NT2/D1 (cell line): ENCODE data around the gene ACTN2.

ENCODE experiments used
- SUZ12 ChIP-seq: IDR thresholded peaks from 2 replicates; pipeline ENCODE4 v1.6.1; 2011; ENCODE audit not compliant: insufficient read length, insufficient read depth; ENCODE audit errors: extremely low read depth
- YY1 ChIP-seq: IDR thresholded peaks from 2 replicates; pipeline ENCODE4 v1.6.1; 2011; ENCODE audit not compliant: insufficient read length, insufficient read depth
- ZNF274 ChIP-seq: IDR thresholded peaks from 2 replicates; pipeline ENCODE4 v1.6.1; 2011; ENCODE audit warnings: mild to moderate bottlenecking, low read depth, low read length

- TF ChIP-seq YY1 (no peak), ZNF274 (no peak), SUZ12 (no peak)
Measured at GRCh38 chr1:236677641-236678235, 8.6 kb upstream of the ACTN2 start.
